Stimulated activated CD8-positive, alpha-beta memory T cell treated with anti-CD3 and anti-CD28 coated beads, Interleukin-2, amount 100 ng/mL, for 48 hours (primary cell): ENCODE data around the gene UGT1A9.
"Not testable (repeated sequence)": the region's sequence is repeated elsewhere in the genome, so short reads cannot be mapped to it uniquely, and the experiment has no call there.

ENCODE experiments used
- DNase-seq, 2 donors: peaks; one replicate each; pipeline ENCODE4 v3.0.0-alpha.2; 2020; ENCODE audit warnings: low read depth in 2 of 2

Gene UGT1A9

DNA sequence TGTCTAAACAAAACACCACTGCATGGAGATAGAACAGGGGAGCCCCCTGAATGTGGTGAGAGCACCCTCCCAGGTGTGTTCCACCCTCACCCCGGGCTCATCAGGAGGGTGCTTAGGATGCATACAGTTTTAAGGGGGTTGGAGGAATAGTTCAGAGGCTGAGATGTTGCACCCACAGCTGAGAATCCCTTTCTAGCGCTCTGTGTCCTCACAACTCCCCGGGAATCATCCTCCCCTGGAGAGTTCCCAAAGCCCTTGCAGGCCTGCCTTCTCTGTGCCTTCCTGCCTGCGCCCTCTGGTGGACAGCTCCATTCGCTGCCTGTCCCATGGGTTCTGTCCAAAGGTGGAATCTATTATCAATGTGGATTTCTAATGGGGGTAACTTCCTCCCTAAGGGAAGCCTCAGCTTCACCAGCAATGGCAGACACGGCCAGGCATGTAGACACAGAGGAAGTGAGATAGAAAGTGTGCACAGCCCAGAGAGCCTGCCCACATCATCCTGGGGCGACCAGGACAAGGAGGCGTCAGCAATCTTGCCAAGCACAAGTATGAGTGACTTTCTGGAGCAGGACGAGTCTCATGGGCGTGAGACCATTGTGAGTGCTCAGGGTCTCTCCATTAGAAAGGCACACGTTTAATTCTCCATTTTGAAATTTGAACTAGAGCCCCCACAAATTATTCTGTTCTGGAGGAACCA, 39.8 kb downstream of the UGT1A9 start:
- peak; percentile 64 to 66 for DNase-seq

DNA sequence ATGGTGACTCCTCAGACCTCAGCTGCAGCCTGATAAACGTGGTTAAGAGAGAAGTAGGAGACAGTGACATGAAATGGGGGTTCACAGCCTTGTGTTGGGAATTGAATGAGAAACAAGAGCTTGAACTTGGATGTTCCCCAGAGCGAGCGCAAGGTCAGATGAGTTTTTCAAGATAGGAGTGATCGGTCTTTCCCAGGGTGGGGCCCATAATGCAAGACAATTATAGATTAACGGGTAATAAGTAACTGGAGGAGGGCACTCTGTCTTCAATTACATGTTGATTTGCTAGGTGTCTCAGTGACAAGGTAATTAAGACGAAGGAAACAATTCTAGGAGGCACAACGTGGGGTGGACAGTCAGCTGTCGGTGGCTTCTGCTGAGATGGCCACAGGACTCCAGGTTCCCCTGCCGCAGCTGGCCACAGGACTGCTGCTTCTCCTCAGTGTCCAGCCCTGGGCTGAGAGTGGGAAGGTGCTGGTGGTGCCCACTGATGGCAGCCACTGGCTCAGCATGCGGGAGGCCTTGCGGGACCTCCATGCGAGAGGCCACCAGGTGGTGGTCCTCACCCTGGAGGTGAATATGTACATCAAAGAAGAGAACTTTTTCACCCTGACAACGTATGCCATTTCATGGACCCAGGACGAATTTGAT, 41.0 kb downstream of the UGT1A9 start, which contains the start of gene UGT1A5:
UGT1A5 (plus strand) TSS at position 297 of the 651 bp plus-strand sequence; CDS start at position 382, 85 bp downstream.
- no peak for DNase-seq

DNA sequence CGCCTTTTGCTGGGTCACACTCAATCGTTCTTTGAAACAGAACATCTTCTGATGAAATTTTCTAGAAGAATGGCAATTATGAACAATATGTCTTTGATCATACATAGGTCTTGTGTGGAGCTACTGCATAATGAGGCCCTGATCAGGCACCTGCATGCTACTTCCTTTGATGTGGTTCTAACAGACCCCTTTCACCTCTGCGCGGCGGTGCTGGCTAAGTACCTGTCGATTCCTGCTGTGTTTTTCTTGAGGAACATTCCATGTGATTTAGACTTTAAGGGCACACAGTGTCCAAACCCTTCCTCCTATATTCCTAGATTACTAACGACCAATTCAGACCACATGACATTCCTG, 41.5 kb downstream of the UGT1A9 start:
- DNase-seq = no peak

DNA sequence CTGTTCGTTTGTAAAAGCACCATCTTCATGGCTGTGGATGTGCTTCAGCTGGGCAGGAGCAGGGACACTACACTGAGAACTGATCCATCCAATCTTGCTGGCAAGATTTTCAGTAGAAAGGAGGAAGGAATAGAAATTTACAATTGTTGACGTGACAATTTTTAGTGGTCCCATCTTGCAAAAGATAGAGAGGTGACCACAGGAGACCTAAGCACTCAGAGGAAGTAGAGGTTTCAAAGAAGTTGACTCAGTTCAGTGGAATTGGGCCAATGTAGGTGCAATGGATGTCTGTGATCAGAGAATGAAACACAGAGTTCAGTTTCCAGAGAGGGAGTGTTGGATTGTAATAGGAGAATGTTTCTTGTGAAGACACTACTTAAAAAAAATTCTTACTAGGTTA, 42.4 kb downstream of the UGT1A9 start:
- no peak for DNase-seq

DNA sequence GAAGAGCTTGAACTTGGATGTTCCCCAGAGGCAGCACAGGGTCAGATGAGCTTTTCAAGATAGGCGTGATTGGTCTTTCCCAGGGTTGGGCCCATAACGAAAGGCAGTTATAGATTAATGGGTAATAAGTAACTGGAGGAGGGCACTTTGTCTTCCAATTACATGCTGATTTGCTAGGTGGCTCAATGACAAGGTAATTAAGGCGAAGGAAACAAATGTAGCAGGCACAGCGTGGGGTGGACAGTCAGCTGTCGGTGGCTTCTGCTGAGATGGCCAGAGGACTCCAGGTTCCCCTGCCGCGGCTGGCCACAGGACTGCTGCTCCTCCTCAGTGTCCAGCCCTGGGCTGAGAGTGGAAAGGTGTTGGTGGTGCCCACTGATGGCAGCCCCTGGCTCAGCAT, 46.9 kb downstream of the UGT1A9 start, which contains the start of gene UGT1A4:
UGT1A4 (plus strand) TSS at position 185 of the 400 bp plus-strand sequence; CDS start at position 270, 85 bp downstream.
- DNase-seq = no peak

DNA sequence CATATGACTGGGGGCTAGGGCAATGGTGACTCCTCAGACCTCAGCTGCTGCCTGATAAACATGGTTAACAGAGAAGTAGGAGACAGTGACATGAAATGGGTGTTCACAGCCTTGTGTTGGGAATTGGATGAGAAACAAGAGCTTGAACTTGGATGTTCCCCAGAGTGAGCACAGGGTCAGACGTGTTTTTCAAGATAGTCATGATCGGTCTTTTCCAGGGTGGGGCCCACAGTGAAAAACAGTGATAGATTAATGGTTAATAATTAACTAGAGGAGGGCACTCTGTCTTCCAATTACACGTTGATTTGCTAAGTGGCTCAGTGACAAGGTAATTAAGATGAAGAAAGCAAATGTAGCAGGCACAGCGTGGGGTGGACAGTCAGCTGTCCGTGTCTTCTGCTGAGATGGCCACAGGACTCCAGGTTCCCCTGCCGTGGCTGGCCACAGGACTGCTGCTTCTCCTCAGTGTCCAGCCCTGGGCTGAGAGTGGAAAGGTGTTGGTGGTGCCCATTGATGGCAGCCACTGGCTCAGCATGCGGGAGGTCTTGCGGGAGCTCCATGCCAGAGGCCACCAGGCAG, 57.1 kb downstream of the UGT1A9 start, which contains the start of gene UGT1A3:
UGT1A3 (plus strand) TSS at position 320 of the 579 bp plus-strand sequence; CDS start at position 405, 85 bp downstream.
- no peak for DNase-seq

DNA sequence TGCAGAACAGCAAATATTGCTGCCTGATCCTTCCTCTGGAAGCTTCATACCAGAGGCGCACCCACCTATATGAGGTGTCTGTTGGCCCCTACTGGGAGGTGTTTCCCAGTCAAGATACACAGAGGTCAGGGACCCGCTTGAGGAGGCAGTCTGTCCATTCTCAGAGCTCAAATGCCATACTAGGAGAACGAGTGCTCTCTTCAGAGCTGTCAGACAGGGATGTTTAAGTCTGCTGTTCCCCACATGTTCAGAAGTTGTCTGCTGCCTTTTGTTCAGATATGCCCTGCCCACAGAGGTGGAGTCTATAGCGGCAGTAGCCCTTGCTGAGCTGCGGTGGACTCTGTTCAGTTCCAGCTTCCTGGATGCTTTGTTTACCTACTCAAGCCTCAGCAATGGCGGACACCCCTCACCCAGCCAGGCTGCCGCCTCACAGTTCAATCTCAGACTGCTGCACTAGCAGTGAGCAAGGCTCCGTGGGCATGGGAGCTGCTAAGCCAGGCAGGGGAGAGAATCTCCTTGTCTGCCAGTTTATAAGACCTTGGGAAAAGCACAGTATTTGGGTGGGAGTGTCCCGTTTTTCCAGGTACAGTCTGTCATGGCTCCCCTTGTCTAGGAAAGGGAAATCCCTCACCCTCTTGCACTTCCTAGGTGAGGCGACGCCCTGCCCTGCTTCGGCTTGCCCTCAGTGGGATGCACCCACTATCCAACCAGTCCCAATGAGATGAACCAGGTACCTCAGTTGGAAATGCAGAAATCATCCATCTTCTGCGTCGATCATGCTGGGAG, 65.4 kb downstream of the UGT1A9 start:
- not testable (repeated sequence) for DNase-seq

DNA sequence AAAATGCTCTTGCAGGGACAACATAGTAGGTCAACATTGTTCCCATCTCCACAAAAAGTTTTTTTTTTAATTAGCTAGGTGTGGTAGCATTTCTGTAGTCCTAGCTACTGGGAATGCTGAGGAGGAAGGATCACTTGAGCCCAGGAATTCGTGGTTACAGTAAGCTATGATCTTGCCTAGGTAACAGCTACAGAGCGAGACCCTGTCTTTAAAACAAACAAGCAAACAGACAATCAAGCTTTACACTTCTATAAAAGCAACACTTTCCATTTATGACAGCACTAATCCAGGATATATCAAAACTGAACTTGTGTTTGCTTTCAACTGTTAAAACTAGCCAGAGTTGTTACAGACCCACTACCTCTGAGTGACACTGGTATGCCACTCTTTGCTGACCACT, 69.2 kb downstream of the UGT1A9 start:
- DNase-seq = no peak

DNA sequence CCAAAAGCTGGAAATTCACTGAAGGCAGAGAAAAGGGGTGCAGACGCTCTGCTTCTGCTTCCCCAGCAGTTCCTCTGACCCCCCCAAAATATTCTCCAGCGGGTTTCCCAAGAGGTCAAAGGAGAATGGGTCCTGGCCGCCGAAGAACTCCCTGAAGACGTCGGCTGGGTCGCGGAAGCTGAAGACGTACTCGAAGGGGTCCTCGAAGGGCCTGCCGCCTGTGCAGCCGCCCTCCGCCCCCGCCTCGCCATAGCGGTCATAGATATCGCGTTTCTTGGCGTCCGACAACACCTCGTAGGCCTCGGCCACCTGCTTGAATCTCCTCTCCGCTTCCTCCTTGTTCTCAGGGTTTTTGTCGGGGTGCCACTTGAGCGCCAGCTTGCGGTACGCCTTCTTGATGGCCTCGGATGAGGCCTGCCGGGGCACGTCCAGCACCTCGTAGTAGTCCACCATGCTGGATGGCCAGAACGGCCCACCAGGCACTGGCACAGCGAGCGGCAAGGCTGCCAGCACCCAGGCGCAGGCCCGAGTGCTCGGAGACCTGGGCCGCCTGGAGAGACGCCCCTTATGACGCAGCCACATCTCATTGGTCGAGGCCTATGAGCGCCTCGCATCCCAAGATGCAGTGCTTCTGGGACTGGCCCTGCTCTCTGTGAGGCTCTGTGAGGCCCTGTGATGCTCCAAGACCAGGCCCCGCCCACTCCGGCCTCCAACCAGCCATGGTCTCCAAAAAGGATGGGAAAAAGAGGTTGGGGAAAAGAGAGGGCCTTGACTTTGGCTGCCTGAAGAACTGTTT, 72.0 kb downstream of the UGT1A9 start:
- no peak for DNase-seq

DNA sequence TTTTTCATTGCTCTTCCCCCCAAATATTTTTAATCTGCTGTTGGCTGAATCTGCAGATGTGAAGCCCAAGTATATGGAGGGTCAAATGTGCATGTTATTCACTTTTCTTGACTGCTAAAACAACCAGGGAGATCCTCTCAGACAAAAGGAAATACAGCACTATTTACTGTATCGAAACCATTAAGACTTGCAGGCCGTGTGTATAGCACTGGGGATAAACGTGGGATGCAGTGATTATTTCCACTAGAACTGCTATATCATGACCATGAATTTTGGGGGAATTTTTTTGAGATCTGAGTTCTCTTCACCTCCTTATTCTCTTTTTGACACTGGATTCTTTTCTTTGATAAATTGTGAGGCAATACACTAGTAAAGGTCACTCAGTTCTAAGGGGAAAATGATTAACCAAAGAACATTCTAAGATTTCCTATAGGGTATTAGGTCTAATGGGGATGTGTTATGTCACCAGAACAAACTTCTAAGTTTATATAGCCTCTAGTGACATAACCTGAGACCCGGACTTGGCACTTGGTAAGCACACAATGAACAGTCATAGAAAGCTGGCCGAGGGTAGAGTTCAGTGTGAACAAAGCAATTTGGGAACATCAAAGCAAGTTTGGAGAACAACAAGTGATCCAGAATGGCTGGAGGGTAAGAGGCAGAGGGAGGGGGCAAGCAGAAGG, 73.5 kb downstream of the UGT1A9 start:
- no peak for DNase-seq

DNA sequence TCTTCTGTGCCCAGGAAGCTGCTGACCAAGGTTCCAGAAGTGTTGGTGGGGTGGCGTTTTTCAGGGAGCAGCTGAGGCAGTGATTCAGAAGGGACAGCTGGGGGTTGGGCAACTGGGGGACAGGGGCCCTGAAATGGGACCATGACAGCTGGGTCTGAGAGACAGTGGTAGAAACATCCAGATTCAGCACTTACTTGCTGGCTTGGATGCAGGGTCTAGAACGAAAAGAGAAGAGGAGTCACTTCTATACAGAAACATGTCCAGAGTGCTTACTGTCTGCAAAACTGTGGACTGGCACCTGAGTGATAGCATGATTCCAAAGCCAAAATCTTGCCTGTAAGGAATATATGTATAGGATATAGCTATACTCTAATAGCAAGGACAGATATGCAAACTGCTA, 74.1 kb downstream of the UGT1A9 start:
- DNase-seq = not testable (repeated sequence)

DNA sequence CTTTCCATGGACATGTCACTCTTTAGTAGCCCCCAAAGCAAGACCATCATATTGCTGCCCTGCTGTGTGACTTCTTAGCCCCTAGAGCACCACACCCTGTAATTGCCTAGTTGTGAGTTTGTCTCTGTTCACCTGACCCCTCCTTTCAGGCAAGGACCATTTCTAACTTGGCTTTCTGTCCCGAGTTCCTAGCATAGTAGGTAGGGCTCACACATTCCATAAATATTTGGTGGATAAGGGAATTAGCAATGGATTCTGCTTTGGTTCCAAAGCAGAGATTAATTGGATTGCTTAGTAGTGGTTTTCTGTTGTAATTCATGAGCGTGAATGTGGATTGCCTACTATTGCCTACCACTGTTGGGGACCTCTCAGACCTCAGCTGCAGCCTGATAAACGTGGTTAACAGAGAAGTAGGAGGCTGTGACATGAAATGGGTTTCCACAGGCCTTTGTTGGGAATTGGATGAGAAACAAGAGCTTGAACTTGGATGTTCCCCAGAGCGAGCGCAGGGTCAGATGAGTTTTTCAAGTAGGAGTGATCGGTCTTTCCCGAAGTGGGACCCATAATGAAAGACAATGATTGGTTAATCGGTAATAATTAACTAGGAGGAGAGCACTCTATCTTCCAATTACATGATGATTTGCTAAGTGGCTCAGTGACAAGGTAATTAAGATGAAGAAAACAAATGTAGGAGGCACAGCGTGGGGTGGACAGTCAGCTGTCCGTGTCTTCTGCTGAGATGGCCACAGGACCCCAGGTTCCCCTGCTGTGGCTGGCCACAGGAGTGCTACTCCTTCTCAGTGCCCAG, 75.0 kb downstream of the UGT1A9 start:
- no peak for DNase-seq

DNA sequence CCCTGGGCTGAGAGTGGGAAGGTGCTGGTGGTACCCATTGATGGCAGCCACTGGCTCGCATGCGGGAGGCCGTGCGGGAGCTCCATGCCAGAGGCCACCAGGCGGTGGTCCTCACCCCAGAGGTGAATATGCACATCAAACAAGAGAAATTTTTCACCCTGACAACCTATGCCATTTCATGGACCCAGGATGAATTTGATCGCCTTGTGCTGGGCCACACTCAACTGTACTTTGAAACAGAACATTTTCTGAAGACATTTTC, 75.5 kb downstream of the UGT1A9 start:
- DNase-seq = no peak

DNA sequence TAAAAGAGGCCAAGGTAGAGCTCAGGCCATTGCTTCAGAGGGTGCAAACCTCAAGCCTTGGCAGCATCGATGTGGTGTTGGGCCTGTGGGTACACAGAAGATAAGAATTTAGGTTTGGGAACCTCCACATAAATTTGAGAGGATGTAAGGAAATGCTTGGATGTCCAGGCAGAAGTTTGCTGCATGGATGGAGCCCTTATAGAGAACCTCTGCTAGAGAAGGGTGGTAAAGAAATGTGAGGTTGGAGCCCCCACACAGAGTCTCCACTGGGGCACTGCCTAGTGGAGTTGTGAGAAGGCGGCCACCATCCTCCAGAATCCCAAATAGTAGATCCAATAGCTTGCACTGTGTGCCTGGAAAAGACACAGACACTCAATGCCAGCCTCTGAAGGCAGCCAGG, 79.0 kb downstream of the UGT1A9 start:
- not testable (repeated sequence) for DNase-seq

DNA sequence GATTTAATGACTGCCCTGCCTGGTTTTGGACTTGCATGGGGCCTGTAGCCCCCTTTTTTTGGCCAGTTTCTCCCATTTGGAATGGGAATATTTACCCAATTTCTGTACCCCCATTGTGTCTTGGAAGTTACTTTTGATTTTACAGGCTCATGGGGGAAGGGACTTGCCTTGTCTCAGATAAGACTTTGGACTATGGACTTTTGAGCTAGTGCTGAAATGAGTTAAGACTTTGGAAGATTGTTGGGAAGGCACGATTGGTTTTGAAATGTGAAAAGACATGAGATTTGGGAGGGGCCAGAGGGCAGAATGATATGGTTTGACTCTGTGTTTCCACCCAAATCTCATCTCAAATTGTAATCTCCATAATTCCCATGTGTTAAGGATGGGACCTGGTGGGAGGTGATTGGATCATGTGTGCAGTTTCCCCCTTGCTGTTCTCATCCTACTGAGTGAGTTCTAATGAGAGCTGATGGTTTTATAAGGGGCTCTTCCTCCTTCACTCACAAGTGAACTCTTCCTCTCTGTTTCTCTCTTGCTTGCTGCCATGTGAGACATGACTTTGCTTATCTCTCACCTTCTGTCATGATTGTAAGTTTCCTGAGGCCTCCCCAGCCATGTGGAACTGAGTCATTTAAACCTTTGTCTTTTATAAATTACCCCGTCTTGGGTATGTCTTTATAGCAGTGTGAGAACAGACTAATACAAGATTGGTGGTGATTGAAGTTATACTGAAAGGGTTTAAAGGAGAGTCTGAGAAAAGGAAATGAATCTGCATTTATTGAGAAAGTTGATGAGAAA, 79.7 kb downstream of the UGT1A9 start:
- DNase-seq = not testable (repeated sequence)

DNA sequence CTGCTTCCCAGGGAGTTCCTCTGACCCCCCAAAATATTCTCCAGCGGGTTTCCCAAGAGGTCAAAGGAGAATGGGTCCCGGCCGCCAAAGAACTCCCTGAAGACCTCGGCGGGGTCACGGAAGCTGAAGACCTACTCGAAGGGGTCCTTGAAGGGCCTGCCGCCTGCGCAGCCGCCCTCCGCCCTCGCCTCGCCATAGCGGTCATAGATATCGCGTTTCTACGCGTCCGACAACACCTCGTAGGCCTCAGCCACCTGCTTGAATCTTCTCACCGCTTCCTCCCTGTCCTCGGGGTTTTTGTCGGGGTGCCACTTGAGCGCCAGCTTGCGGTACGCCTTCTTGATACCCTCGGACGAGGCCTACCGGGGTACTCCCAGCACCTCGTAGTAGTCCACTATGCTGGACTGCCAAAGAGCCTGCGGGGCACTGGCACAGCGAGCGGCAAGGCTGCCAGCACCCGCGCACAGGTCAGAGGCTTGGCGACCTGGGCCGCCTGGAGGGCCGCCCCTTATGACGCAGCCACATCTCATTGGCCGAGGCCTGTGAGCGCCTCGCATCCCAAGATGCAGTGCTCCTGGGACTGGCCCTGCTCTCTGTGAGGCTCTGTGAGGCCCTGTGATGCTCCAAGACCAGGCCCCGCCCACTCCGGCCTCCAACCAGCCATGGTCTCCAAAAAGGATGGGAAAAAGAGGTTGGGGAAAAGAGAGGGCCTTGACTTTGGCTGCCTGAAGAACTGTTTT, 83.3 kb downstream of the UGT1A9 start:
- no peak for DNase-seq

DNA sequence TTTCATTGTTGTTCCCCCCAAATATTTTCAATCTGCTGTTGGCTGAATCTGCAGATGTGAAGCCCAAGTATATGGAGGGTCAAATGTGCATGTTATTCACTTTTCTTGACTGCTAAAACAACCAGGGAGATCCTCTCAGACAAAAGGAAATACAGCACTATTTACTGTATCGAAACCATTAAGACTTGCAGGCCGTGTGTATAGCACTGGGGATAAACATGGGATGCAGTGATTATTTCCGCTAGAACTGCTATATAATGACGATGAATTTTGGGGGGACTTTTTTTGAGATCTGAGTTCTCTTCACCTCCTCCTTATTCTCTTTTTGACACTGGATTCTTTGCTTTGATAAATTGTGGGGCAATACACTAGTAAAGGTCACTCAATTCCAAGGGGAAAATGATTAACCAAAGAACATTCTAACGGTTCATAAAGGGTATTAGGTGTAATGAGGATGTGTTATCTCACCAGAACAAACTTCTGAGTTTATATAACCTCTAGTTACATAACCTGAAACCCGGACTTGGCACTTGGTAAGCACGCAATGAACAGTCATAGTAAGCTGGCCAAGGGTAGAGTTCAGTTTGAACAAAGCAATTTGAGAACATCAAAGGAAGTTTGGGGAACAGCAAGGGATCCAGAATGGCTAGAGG, 84.9 kb downstream of the UGT1A9 start:
- no peak for DNase-seq

DNA sequence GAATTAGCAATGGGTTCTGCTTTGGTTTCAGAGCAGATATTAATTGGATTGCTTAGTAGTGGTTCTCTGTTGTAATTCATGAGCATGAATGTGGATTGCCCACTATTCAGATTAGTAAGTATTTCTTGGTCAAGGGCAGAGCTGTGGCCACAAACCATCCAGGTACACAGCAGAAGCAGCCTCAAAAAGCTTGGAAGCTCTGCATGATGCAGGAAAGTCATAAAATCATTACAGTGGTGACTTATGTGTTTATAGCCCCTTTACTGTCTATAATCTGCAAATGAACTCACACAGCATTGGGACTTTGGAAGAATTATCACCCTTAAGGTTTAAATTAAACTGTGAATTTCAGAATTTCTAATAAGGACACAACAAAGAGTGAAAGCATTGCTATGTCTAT, 86.4 kb downstream of the UGT1A9 start:
- DNase-seq = no peak
